Sigmoid colon (tissue), 3 donors: Measurements from ENCODE around the gene ASPG.

Experiments used
- CTCF ChIP-seq, 4 experiments: fragments of 450-650 bp in 3 of 4; fragments of 200-600 bp in 1 of 4; IDR thresholded peaks; one replicate each; pipeline ENCODE4 v1.5.1; 2016 to 2019; ENCODE audit warnings: antibody characterized with exemption in 4 of 4, mild to moderate bottlenecking in 3 of 4, moderate library complexity in 2 of 4
- POLR2A ChIP-seq, 2 donors: fragments of 450-650 bp; IDR thresholded peaks; one replicate each; pipeline ENCODE4 v1.6.1; 2016; ENCODE audit warnings: antibody characterized with exemption in 2 of 2, mild to moderate bottlenecking in 2 of 2, moderate library complexity in 2 of 2

GRCh38 chr14:104075530-104076151 lies 9.9 kb upstream of the ASPG start:
- TF ChIP-seq POLR2A (IDR thresholded peaks at IDR 0.05) (no peak), CTCF (IDR thresholded peaks at IDR 0.05) (no peak)
